H9 (cell line): ENCODE data around the gene UTS2B. TPM values are rescaled to one million over a fixed set of nuclear protein-coding genes. Genes with fewer than 3 reads are reported as not detected.

Experiments used
- DNase-seq: peaks from one replicate; pipeline ENCODE4 v3.0.0-alpha.2; 2017
- H2AFZ ChIP-seq: one replicate; pipeline ENCODE4 v1.6.1; 2013; ENCODE audit warnings: mild to moderate bottlenecking, low read length, control low read depth, moderate library complexity
- H2AK5ac ChIP-seq: 2 replicates; pipeline ENCODE4 v1.6.1; 2013; ENCODE audit warnings: low read length, control low read depth, mixed read lengths; ENCODE audit not compliant: insufficient read length
- H2BK120ac ChIP-seq: one replicate; pipeline ENCODE4 v1.6.1; 2013; ENCODE audit warnings: low read depth, mild to moderate bottlenecking, low read length, control low read depth, inconsistent platforms; ENCODE audit not compliant: poor library complexity, severe bottlenecking
- H2BK12ac ChIP-seq: 2 replicates; pipeline ENCODE4 v1.6.1; 2013; ENCODE audit warnings: low read length, control low read depth, mixed read lengths, low read depth; ENCODE audit not compliant: insufficient read length
- H2BK15ac ChIP-seq: 2 replicates; pipeline ENCODE4 v1.6.1; 2013; ENCODE audit warnings: low read depth, low read length, control low read depth
- H2BK20ac ChIP-seq: one replicate; pipeline ENCODE4 v1.6.1; 2013; ENCODE audit warnings: low read depth, mild to moderate bottlenecking, low read length, control low read depth, inconsistent platforms; ENCODE audit not compliant: poor library complexity, severe bottlenecking
- H2BK5ac ChIP-seq: 2 replicates; pipeline ENCODE4 v1.6.1; 2013; ENCODE audit warnings: low read length, control low read depth, mixed read lengths; ENCODE audit not compliant: insufficient read length
- H3K14ac ChIP-seq: 2 replicates; pipeline ENCODE4 v1.6.1; 2013; ENCODE audit warnings: low read length, control low read depth; ENCODE audit not compliant: insufficient read depth
- H3K18ac ChIP-seq: 2 replicates; pipeline ENCODE4 v1.6.1; 2013; ENCODE audit warnings: low read depth, mild to moderate bottlenecking, mixed read lengths, low read length, control low read depth; ENCODE audit not compliant: insufficient read length
- H3K23ac ChIP-seq: 2 replicates; pipeline ENCODE4 v1.6.1; 2013; ENCODE audit warnings: low read length, control low read depth, mixed read lengths, low read depth; ENCODE audit not compliant: insufficient read length
- H3K23me2 ChIP-seq: 2 replicates; pipeline ENCODE4 v1.6.1; 2013; ENCODE audit warnings: low read depth, mild to moderate bottlenecking, mixed read lengths, low read length, control low read depth; ENCODE audit not compliant: insufficient read length, poor library complexity, severe bottlenecking
- H3K27ac ChIP-seq: 2 replicates; pipeline ENCODE4 v1.5.1; 2013; ENCODE audit warnings: low read length, control low read depth, mixed read lengths, low read depth; ENCODE audit not compliant: insufficient read length
- H3K27me3 ChIP-seq: 2 replicates; pipeline ENCODE4 v1.6.1; 2013; ENCODE audit warnings: low read length, control low read depth, inconsistent platforms; ENCODE audit not compliant: insufficient read depth
- H3K4ac ChIP-seq: 2 replicates; pipeline ENCODE4 v1.6.1; 2013; ENCODE audit warnings: low read depth, mild to moderate bottlenecking, control low read depth, inconsistent platforms, low read length, moderate library complexity
- H3K4me1 ChIP-seq: 2 replicates; pipeline ENCODE4 v1.6.1; 2013; ENCODE audit warnings: low read length, control low read depth, inconsistent platforms; ENCODE audit not compliant: insufficient read depth
- H3K4me2 ChIP-seq: 2 replicates; pipeline ENCODE4 v1.6.1; 2013; ENCODE audit warnings: low read length, control low read depth, mixed read lengths; ENCODE audit not compliant: insufficient read length, insufficient read depth
- H3K56ac ChIP-seq: 2 replicates; pipeline ENCODE4 v1.6.1; 2013; ENCODE audit warnings: low read depth, mild to moderate bottlenecking, mixed read lengths, low read length, control low read depth; ENCODE audit not compliant: insufficient read length
- H3K79me1 ChIP-seq: 2 replicates; pipeline ENCODE4 v1.6.1; 2013; ENCODE audit warnings: low read depth, mild to moderate bottlenecking, moderate library complexity, low read length, control low read depth, inconsistent platforms; ENCODE audit not compliant: insufficient read depth, poor library complexity, severe bottlenecking
- H3K79me2 ChIP-seq: 2 replicates; pipeline ENCODE4 v1.6.1; 2013; ENCODE audit warnings: low read length, control low read depth, inconsistent platforms; ENCODE audit not compliant: insufficient read depth
- H3K9ac ChIP-seq: 2 replicates; pipeline ENCODE4 v1.6.1; 2013; ENCODE audit warnings: low read length, control low read depth, mixed read lengths; ENCODE audit not compliant: insufficient read length; ENCODE audit errors: extremely low read depth
- H3K9me3 ChIP-seq: one replicate; pipeline ENCODE4 v1.6.1; 2013; ENCODE audit warnings: low read depth, low read length, inconsistent platforms; ENCODE audit not compliant: control insufficient read depth
- H3T11ph ChIP-seq: one replicate; pipeline ENCODE4 v1.6.1; 2013; ENCODE audit warnings: mild to moderate bottlenecking, low read length, control low read depth, inconsistent platforms
- H4K20me1 ChIP-seq: one replicate; pipeline ENCODE4 v1.6.1; 2013; ENCODE audit not compliant: control insufficient read depth, insufficient read length, insufficient read depth
- H4K5ac ChIP-seq: 2 replicates; pipeline ENCODE4 v1.6.1; 2013; ENCODE audit warnings: low read depth, mild to moderate bottlenecking, mixed read lengths, low read length, control low read depth; ENCODE audit not compliant: insufficient read length
- H4K8ac ChIP-seq: replicated peaks from 2 replicates; pipeline ENCODE4 v1.6.1; 2013; ENCODE audit warnings: low read length, control low read depth, mixed read lengths, low read depth; ENCODE audit not compliant: insufficient read length
- H4K91ac ChIP-seq: 2 replicates; pipeline ENCODE4 v1.6.1; 2013; ENCODE audit warnings: low read depth, mild to moderate bottlenecking, moderate library complexity, mixed read lengths, low read length, control low read depth; ENCODE audit not compliant: insufficient read length
- H3K27ac Mint-ChIP-seq, 3 experiments: 2 replicates in 2 of 3; 3 replicates in 1 of 3; pipeline ENCODE4 v1.8.0; 2020 to 2021; ENCODE audit warnings: mixed read lengths in 3 of 3, mild to moderate bottlenecking in 1 of 3, moderate library complexity in 1 of 3
- H3K27me3 Mint-ChIP-seq: 2 replicates; pipeline ENCODE4 v1.8.0; 2021; ENCODE audit warnings: low read depth, mild to moderate bottlenecking, moderate library complexity, mixed read lengths
- H3K36me3 Mint-ChIP-seq, 3 experiments: 2 replicates in 2 of 3; 3 replicates in 1 of 3; pipeline ENCODE4 v1.8.0; 2020 to 2021; ENCODE audit warnings: low read depth in 3 of 3, mixed read lengths in 3 of 3; ENCODE audit not compliant: insufficient read depth in 1 of 3
- H3K4me1 Mint-ChIP-seq, 2 experiments: 2 replicates each; pipeline ENCODE4 v1.8.0; 2020; ENCODE audit warnings: mixed read lengths in 2 of 2
- H3K4me3 Mint-ChIP-seq, 2 experiments: 2 replicates in 1 of 2; 3 replicates in 1 of 2; pipeline ENCODE4 v1.8.0; 2020 to 2021; ENCODE audit warnings: mild to moderate bottlenecking in 2 of 2, mixed read lengths in 2 of 2, moderate library complexity in 1 of 2
- H3K9me3 Mint-ChIP-seq, 2 experiments: 2 replicates in 1 of 2; 3 replicates in 1 of 2; pipeline ENCODE4 v1.8.0; 2020; ENCODE audit warnings: mild to moderate bottlenecking in 2 of 2, mixed read lengths in 2 of 2, moderate library complexity in 1 of 2
- WGBS: extraction: QIAGEN DNeasy Blood & Tissue Kit; methylation state at CpG from one replicate; pipeline ENCODE4 v1.1.7; 2013; ENCODE audit warnings: missing lambda C conversion rate, low lambda C conversion rate, mixed read lengths; ENCODE audit not compliant: insufficient read length; ENCODE audit errors: extremely low coverage; 5-methylcytosine and 5-hydroxymethylcytosine counted together
- total RNA-seq: library from RNA; stranded (reverse); gene quantifications from 2 replicates; pipeline ENCODE4 v1.2.1, GENCODE V29; 2021
- TF ChIP-seq, protein P1 (sequence below): fragments of 200-600 bp; sonication (generic); conservative IDR thresholded peaks from 3 replicates; pipeline ENCODE4 v1.8.0; 2021; ENCODE audit warnings: antibody characterized with exemption, mild to moderate bottlenecking

Gene UTS2B
- total RNA-seq, 1 experiment from 2014 or later: 0.09 TPM

- H4K91ac ChIP-seq: no peak overlapping the region
- Mint-ChIP-seq H3K36me3 (no peaks in the 10 kb centered on the region; a peak in 1 of 7 replicates), H3K9me3 (no peaks in the 10 kb centered on the region; a peak in 1 of 5 replicates), H3K4me3 (no peak overlapping the region), H3K27me3 (no peaks in the 10 kb centered on the region), H3K27ac (peak overlapping the region in 2 of 3 experiments; percentile 92 to 97; a peak in 3 of 7 replicates), H3K4me1 (peaks cover 57 to 77% of the 10 kb centered on the region in 2 experiments)
- no peak overlapping the region for H2BK120ac ChIP-seq
- H2BK12ac ChIP-seq: no peak overlapping the region
- H3K79me2 ChIP-seq: no peaks in the 10 kb centered on the region
- TF ChIP-seq, protein P1, sequence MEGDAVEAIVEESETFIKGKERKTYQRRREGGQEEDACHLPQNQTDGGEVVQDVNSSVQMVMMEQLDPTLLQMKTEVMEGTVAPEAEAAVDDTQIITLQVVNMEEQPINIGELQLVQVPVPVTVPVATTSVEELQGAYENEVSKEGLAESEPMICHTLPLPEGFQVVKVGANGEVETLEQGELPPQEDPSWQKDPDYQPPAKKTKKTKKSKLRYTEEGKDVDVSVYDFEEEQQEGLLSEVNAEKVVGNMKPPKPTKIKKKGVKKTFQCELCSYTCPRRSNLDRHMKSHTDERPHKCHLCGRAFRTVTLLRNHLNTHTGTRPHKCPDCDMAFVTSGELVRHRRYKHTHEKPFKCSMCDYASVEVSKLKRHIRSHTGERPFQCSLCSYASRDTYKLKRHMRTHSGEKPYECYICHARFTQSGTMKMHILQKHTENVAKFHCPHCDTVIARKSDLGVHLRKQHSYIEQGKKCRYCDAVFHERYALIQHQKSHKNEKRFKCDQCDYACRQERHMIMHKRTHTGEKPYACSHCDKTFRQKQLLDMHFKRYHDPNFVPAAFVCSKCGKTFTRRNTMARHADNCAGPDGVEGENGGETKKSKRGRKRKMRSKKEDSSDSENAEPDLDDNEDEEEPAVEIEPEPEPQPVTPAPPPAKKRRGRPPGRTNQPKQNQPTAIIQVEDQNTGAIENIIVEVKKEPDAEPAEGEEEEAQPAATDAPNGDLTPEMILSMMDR: no peak
- H3K23me2 ChIP-seq: no peaks in the 10 kb centered on the region
- H3K18ac ChIP-seq: no peak overlapping the region
- H4K8ac ChIP-seq: no peak overlapping the region
- no peaks in the 10 kb centered on the region for H3K79me1 ChIP-seq
- H3K23ac ChIP-seq: no peak overlapping the region
- no peak overlapping the region for H2BK20ac ChIP-seq
- no peaks in the 10 kb centered on the region for H3K9me3 ChIP-seq
- H4K20me1 ChIP-seq: no peaks in the 10 kb centered on the region
- H2BK5ac ChIP-seq: no peak overlapping the region
- no peak overlapping the region for H3K4me2 ChIP-seq
- WGBS: no CpG with 5 or more reads among the region's 3 CpGs
- no peak overlapping the region for H2AK5ac ChIP-seq
- no peak for DNase-seq
- peaks cover 13% of the 10 kb centered on the region; the same call in 1 of the 2 replicates for H3K4me1 ChIP-seq
- no peak overlapping the region for H3K4ac ChIP-seq
- no peak overlapping the region for H2BK15ac ChIP-seq
- no peaks in the 10 kb centered on the region for H3K27me3 ChIP-seq
- H3K56ac ChIP-seq: no peak overlapping the region
- H3T11ph ChIP-seq: no peak overlapping the region
- no peak overlapping the region for H4K5ac ChIP-seq
- H2AFZ ChIP-seq: no peak overlapping the region
- no peak overlapping the region for H3K9ac ChIP-seq
- no peak overlapping the region for H3K27ac ChIP-seq
- H3K14ac ChIP-seq: no peak overlapping the region
Measured at GRCh38 chr3:191254098-191254873, 76.0 kb downstream of the UTS2B start.
